Mesenchymal stem cell (in vitro differentiated cells and primary cell): ENCODE measurements around the gene NKAIN2.
A peak's percentile ranks its signal among the peaks of the same experiment; 100 is the strongest.

ENCODE experiments used
- DNase-seq: peaks from one replicate; pipeline ENCODE4 v3.0.0-alpha.2; 2013
- H2AFZ ChIP-seq: one replicate; pipeline ENCODE4 v1.6.1; 2013; ENCODE audit warnings: low read depth, mild to moderate bottlenecking, control low read depth, inconsistent platforms, low read length, moderate library complexity
- H2AK5ac ChIP-seq: 2 replicates; pipeline ENCODE4 v1.6.1; 2013; ENCODE audit warnings: low read length, moderate library complexity, mild to moderate bottlenecking, inconsistent platforms; ENCODE audit not compliant: severe bottlenecking
- H2BK120ac ChIP-seq: one replicate; pipeline ENCODE4 v1.6.1; 2013; ENCODE audit warnings: low read depth, mild to moderate bottlenecking, inconsistent platforms, low read length, moderate library complexity
- H2BK12ac ChIP-seq, 2 experiments: one replicate each; pipeline ENCODE4 v1.6.1; 2013; ENCODE audit warnings: inconsistent platforms in 2 of 2, low read length in 2 of 2, mild to moderate bottlenecking in 2 of 2, moderate library complexity in 2 of 2, control low read depth in 1 of 2
- H2BK15ac ChIP-seq: one replicate; pipeline ENCODE4 v1.6.1; 2013; ENCODE audit warnings: mild to moderate bottlenecking, low read depth, inconsistent platforms; ENCODE audit not compliant: poor library complexity, severe bottlenecking
- H2BK5ac ChIP-seq: 2 replicates; pipeline ENCODE4 v1.6.1; 2013; ENCODE audit warnings: low read depth, mild to moderate bottlenecking, low read length, control low read depth, inconsistent platforms; ENCODE audit not compliant: poor library complexity, severe bottlenecking
- H3K14ac ChIP-seq, 2 experiments: one replicate each; pipeline ENCODE4 v1.6.1; 2013; ENCODE audit warnings: inconsistent platforms in 2 of 2, low read length in 2 of 2, control low read depth in 1 of 2, mild to moderate bottlenecking in 1 of 2, moderate library complexity in 1 of 2
- H3K18ac ChIP-seq, 2 experiments: one replicate each; pipeline ENCODE4 v1.6.1; 2013; ENCODE audit warnings: inconsistent platforms in 2 of 2, low read length in 2 of 2, control low read depth in 1 of 2, low read depth in 1 of 2, mild to moderate bottlenecking in 1 of 2
- H3K23ac ChIP-seq, 2 experiments: one replicate each; pipeline ENCODE4 v1.6.1; 2013; ENCODE audit warnings: inconsistent platforms in 2 of 2, low read length in 2 of 2, mild to moderate bottlenecking in 2 of 2, moderate library complexity in 2 of 2, control low read depth in 1 of 2
- H3K27ac ChIP-seq: 2 replicates; pipeline ENCODE4 v1.5.1; 2013; ENCODE audit warnings: mild to moderate bottlenecking, moderate library complexity, low read length, control low read depth, inconsistent platforms; ENCODE audit not compliant: poor library complexity, severe bottlenecking
- H3K27me3 ChIP-seq, 2 experiments: 2 replicates each; pipeline versions ENCODE4 v1.6.1 to v1.7.0; 2013; ENCODE audit warnings: low read length in 2 of 2, mild to moderate bottlenecking in 2 of 2, moderate library complexity in 2 of 2, control low read depth in 1 of 2, inconsistent platforms in 1 of 2; ENCODE audit not compliant: control insufficient read depth in 1 of 2, insufficient read depth in 1 of 2
- H3K36me3 ChIP-seq, 2 experiments: 2 replicates each; pipeline versions ENCODE4 v1.6.1 to v1.7.0; 2013; ENCODE audit warnings: low read length in 2 of 2, control low read depth in 1 of 2, inconsistent platforms in 1 of 2, low read depth in 1 of 2, mild to moderate bottlenecking in 1 of 2; ENCODE audit not compliant: insufficient read depth in 2 of 2, control insufficient read depth in 1 of 2
- H3K4ac ChIP-seq, 2 experiments: one replicate each; pipeline ENCODE4 v1.6.1; 2013; ENCODE audit warnings: inconsistent platforms in 2 of 2, low read length in 2 of 2, mild to moderate bottlenecking in 2 of 2, moderate library complexity in 2 of 2, control low read depth in 1 of 2, low read depth in 1 of 2
- H3K4me1 ChIP-seq: 2 replicates; pipeline ENCODE4 v1.6.1; 2013; ENCODE audit warnings: low read depth, low read length, control low read depth; ENCODE audit not compliant: control insufficient read depth, insufficient read depth
- H3K4me2 ChIP-seq: 2 replicates; pipeline ENCODE4 v1.6.1; 2013; ENCODE audit warnings: low read length, mild to moderate bottlenecking, inconsistent platforms; ENCODE audit not compliant: poor library complexity, severe bottlenecking
- H3K4me3 ChIP-seq, 2 experiments: 2 replicates each; pipeline versions ENCODE4 v1.5.1 to v1.7.0; 2013; ENCODE audit warnings: low read length in 2 of 2, mild to moderate bottlenecking in 2 of 2, control low read depth in 1 of 2, low read depth in 1 of 2; ENCODE audit not compliant: insufficient read depth in 1 of 2
- H3K79me1 ChIP-seq: replicated peaks from 2 replicates; pipeline ENCODE4 v1.6.1; 2013; ENCODE audit warnings: mild to moderate bottlenecking, control low read depth, low read length, inconsistent platforms; ENCODE audit not compliant: poor library complexity, severe bottlenecking
- H3K9ac ChIP-seq: 2 replicates; pipeline ENCODE4 v1.7.0; 2013; ENCODE audit warnings: mild to moderate bottlenecking, low read length, moderate library complexity
- H3K9me3 ChIP-seq: 2 replicates; pipeline ENCODE4 v1.7.0; 2013; ENCODE audit warnings: mild to moderate bottlenecking, low read length; ENCODE audit not compliant: control insufficient read depth
- H4K8ac ChIP-seq: one replicate; pipeline ENCODE4 v1.6.1; 2013; ENCODE audit warnings: inconsistent platforms, mild to moderate bottlenecking, low read length, moderate library complexity
- H4K91ac ChIP-seq: one replicate; pipeline ENCODE4 v1.6.1; 2013; ENCODE audit warnings: mild to moderate bottlenecking, low read length, inconsistent platforms
- WGBS: methylation state at CpG from one replicate; pipeline ENCODE4 v1.1.7; 2013; ENCODE audit warnings: mixed read lengths; 5-methylcytosine and 5-hydroxymethylcytosine counted together

NKAIN2 gene

DNA sequence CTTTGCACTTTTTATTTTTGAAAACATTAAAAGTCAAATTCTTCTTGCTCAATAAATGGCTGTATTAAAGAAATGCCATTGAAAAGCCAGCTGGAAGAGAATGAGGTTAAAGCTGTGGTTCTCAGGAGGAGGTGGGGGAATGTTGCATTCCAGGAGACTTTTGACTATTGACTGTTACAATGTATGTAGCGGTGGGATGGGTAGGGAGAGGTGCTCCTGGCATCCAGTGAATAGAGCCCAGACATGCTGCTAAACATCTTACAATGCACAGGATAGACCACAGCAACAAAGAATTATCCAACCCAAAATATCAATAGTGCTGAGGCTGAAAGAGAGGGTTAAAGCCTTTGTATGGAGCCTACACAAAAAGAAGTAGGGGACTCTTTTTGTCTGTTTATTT, 295.9 kb downstream of the NKAIN2 start:
- Histone ChIP-seq H3K4me2 (no peak overlapping the region), H3K23ac (no peak overlapping the region), H2AK5ac (no peak overlapping the region), H3K18ac (no peak overlapping the region), H3K14ac (no peak overlapping the region), H4K8ac (no peak overlapping the region), H4K91ac (no peak overlapping the region), H3K27me3 (no peaks in the 10 kb centered on the region), H2AFZ (no peak overlapping the region), H2BK12ac (no peak overlapping the region), H3K79me1 (no peaks in the 10 kb centered on the region), H3K9ac (no peak overlapping the region), H2BK5ac (no peak overlapping the region), H3K4me3 (no peak overlapping the region), H3K27ac (no peak overlapping the region), H3K4ac (no peak overlapping the region), H2BK15ac (no peak overlapping the region), H3K9me3 (no peaks in the 10 kb centered on the region), H2BK120ac (no peak overlapping the region), H3K4me1 (no peaks in the 10 kb centered on the region), H3K36me3 (no peaks in the 10 kb centered on the region)
- WGBS, result no CpG with 5 or more reads among the region's 1 CpG
- no peak for DNase-seq

- Histone ChIP-seq H4K8ac (no peak overlapping the region), H2BK120ac (no peak overlapping the region), H2AFZ (no peak overlapping the region), H3K4me1 (no peaks in the 10 kb centered on the region), H3K23ac (no peak overlapping the region), H3K4me2 (no peak overlapping the region), H3K27ac (no peak overlapping the region), H2AK5ac (no peak overlapping the region), H3K27me3 (no peaks in the 10 kb centered on the region), H3K79me1 (no peaks in the 10 kb centered on the region), H3K36me3 (no peaks in the 10 kb centered on the region), H3K4me3 (no peak overlapping the region), H4K91ac (no peak overlapping the region), H2BK15ac (no peak overlapping the region), H2BK5ac (no peak overlapping the region), H3K4ac (no peak overlapping the region), H3K14ac (no peak overlapping the region), H3K9ac (no peak overlapping the region), H3K9me3 (peaks cover 4% of the 10 kb centered on the region), H2BK12ac (no peak overlapping the region), H3K18ac (no peak overlapping the region)
- DNase-seq, result no peak
- 100% methylated on average over 1 of the region's 4 CpGs for WGBS
These were observed 306.8 kb downstream of the NKAIN2 start for GRCh38 chr6:124110514-124110913.

DNA sequence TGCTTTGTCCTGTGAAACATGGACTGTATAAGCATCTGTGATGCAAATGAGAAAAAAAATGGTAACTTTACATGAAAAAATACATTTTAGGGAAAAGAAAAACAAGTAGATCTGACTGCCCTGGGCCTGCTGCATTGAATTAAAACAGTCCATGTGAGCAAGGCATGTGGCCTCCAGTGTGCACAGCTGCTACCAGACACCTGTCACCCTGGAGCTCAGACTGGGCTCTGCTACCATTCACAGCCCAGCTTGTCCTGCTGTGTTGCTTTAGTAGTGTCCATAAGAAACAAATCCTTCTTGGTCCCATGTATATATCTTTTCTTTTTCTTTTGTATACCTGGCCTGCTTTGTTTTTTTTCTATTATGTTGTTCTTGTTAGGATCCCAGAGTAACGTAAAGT, 315.9 kb downstream of the NKAIN2 start:
- Histone ChIP-seq H3K14ac (no peak overlapping the region), H3K79me1 (no peaks in the 10 kb centered on the region), H3K23ac (no peak overlapping the region), H2BK12ac (no peak overlapping the region), H3K9me3 (no peaks in the 10 kb centered on the region), H3K4me1 (no peaks in the 10 kb centered on the region), H2AFZ (no peak overlapping the region), H2BK15ac (no peak overlapping the region), H3K4me2 (no peak overlapping the region), H3K27me3 (no peaks in the 10 kb centered on the region), H2BK120ac (no peak overlapping the region), H3K27ac (no peak overlapping the region), H2BK5ac (no peak overlapping the region), H3K36me3 (no peaks in the 10 kb centered on the region), H3K18ac (no peak overlapping the region), H2AK5ac (no peak overlapping the region), H4K91ac (no peak overlapping the region), H3K9ac (no peak overlapping the region), H3K4ac (no peak overlapping the region), H3K4me3 (no peak overlapping the region), H4K8ac (no peak overlapping the region)
- no peak for DNase-seq
- WGBS, result 100% methylated on average over 1 of the region's 1 CpG

GRCh38 chr6:124123617-124124209, 320.0 kb downstream of the NKAIN2 start:
- Histone ChIP-seq H4K8ac (no peak overlapping the region), H3K4me2 (no peak overlapping the region), H3K14ac (no peak overlapping the region), H3K27ac (no peak overlapping the region), H2AK5ac (no peak overlapping the region), H3K9me3 (no peaks in the 10 kb centered on the region), H2BK12ac (no peak overlapping the region), H3K79me1 (no peaks in the 10 kb centered on the region), H2BK15ac (no peak overlapping the region), H2BK120ac (no peak overlapping the region), H3K4ac (no peak overlapping the region), H3K18ac (no peak overlapping the region), H4K91ac (no peak overlapping the region), H3K23ac (no peak overlapping the region), H3K36me3 (no peaks in the 10 kb centered on the region), H3K4me3 (no peak overlapping the region), H3K4me1 (no peaks in the 10 kb centered on the region), H2BK5ac (no peak overlapping the region), H3K9ac (no peak overlapping the region), H3K27me3 (no peaks in the 10 kb centered on the region), H2AFZ (no peak overlapping the region)
- WGBS, result 64% methylated on average over 2 of the region's 2 CpGs
- DNase-seq, result peak; percentile 52
